Epithelial cell of proximal tubule (primary cell): ENCODE data around the gene ATP13A2. TPM values are rescaled to one million over a fixed set of nuclear protein-coding genes. Genes with fewer than 3 reads are reported as not detected.

Experiments used
- DNase-seq: peaks from one replicate; pipeline ENCODE4 v3.0.0-alpha.2; 2011; ENCODE audit warnings: low read depth
- H3K4me3 ChIP-seq: 2 replicates; pipeline ENCODE4 v1.5.1; 2011; ENCODE audit warnings: low read depth, mild to moderate bottlenecking, low read length
- total RNA-seq: library from RNA; depleted of rRNA; stranded (reverse); fragments of >200 nt; gene quantifications from 2 replicates; pipeline ENCODE4 v1.2.3, GENCODE V29; 2015
- TF ChIP-seq, protein P1 (sequence below): conservative IDR thresholded peaks from 2 replicates; pipeline ENCODE4 v1.5.1; 2012; ENCODE audit warnings: low read depth, mild to moderate bottlenecking, low read length

The ATP13A2 gene
- total RNA-seq, 1 donor from 2014 or later = 87.8 TPM

DNA sequence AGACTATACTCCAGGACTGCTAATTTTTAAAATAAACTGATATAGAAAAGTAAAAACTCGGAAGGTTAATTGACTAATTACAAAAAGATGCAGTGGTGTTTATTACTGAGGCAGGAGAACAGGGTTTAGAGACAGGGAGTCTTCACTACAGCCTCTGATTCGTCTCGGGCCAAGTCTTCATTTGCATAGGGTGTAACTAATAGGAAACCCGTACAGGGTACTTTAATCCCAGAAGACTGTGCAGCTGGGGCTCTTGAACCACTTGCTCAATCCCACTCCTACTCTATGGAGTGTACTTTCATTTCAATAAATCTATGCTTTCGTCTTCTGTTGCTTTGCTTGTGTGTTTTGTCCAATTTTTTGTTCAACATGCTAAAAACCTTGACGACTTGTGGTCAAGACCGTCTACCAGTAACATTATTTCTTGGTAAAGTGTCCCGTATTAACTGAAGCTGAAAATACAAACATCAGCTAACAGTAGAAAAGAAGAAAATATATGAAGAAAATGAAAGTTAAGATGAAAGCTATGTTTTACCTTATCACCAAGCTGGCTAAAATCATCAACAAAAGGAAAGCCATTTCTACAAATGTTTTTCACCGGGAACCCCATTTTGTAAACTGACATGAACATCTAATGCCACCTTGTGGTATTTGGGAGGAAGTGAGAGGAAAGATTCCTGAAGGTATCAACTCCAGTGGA, 34.1 kb upstream of the ATP13A2 start:
- no peak overlapping the region for H3K4me3 ChIP-seq
- DNase-seq = no peak
- TF ChIP-seq, protein P1, sequence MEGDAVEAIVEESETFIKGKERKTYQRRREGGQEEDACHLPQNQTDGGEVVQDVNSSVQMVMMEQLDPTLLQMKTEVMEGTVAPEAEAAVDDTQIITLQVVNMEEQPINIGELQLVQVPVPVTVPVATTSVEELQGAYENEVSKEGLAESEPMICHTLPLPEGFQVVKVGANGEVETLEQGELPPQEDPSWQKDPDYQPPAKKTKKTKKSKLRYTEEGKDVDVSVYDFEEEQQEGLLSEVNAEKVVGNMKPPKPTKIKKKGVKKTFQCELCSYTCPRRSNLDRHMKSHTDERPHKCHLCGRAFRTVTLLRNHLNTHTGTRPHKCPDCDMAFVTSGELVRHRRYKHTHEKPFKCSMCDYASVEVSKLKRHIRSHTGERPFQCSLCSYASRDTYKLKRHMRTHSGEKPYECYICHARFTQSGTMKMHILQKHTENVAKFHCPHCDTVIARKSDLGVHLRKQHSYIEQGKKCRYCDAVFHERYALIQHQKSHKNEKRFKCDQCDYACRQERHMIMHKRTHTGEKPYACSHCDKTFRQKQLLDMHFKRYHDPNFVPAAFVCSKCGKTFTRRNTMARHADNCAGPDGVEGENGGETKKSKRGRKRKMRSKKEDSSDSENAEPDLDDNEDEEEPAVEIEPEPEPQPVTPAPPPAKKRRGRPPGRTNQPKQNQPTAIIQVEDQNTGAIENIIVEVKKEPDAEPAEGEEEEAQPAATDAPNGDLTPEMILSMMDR = peak; percentile 78

DNA sequence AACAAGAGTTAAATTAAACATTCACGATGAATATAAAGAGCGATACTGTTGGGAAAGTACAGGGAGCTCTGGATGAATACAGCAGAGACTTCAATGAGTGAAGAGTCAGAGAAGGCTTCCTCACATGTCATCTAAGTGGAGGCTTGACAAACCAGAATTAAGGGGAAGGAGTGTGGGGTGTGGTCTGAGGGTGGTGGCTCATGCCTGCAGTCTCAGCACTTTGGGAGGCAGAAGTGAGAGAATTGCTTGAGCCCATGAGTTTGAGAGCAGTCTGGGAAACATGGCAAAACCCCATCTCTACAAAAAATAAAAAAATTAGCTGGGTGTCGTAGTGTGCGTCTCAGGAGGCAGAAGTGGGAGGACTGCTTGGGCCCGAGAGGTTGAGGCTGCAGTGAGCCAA, 33.4 kb upstream of the ATP13A2 start:
- TF ChIP-seq, protein P1 = no peak
- DNase-seq = no peak

DNA sequence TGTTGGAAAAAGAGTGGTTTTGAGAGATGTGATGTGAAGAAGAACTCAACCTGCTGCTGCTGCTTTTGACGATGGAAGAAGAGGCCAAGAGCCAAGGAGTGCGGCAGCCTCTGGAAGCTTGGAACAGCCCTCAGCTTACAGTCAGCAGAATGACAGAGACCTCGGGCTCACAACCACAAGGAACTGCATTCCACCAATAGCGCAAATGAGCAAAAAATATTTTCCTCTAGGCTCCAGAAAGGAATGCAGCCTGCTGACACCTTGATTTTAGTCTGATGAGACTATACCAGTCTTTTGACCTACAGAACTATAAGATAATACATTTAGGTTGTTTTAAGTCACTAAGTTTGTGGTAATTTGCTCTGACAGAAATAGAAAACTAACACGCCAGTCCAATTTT, 31.9 kb upstream of the ATP13A2 start:
- no peak overlapping the region for H3K4me3 ChIP-seq
- TF ChIP-seq, protein P1 = no peak
- DNase-seq = no peak

More for the DNA sequence above, 33.4 kb upstream of the ATP13A2 start:
- no peak overlapping the region for H3K4me3 ChIP-seq

- TF ChIP-seq, protein P1 = no peak
- no peak for DNase-seq
- H3K4me3 ChIP-seq = no peak overlapping the region
Observed at GRCh38 chr1:17040135-17040534, 28.4 kb upstream of the ATP13A2 start.

DNA sequence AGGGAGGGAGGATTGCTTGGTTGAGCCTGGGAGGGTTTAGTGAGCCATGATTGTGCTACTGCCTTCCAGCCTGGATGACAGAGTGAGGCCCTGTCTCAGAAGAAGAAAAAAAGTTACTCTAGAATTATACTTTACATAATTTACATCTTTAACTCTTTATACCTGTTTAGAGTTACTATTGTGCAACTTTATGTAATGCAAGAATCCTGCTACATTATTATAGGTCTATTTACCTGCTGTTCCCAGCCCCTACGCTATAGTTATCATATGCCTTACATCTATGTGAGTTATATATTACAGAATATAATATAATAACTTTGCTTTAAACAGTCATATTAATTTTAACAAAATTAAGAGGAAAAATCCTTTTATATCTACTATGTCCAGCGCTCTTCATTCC, 27.8 kb upstream of the ATP13A2 start:
- no peak for DNase-seq
- H3K4me3 ChIP-seq = no peak overlapping the region
- TF ChIP-seq, protein P1 = no peak

- DNase-seq = no peak
- TF ChIP-seq, protein P1 = no peak
Observed at GRCh38 chr1:17033481-17033880, 21.8 kb upstream of the ATP13A2 start.

DNA sequence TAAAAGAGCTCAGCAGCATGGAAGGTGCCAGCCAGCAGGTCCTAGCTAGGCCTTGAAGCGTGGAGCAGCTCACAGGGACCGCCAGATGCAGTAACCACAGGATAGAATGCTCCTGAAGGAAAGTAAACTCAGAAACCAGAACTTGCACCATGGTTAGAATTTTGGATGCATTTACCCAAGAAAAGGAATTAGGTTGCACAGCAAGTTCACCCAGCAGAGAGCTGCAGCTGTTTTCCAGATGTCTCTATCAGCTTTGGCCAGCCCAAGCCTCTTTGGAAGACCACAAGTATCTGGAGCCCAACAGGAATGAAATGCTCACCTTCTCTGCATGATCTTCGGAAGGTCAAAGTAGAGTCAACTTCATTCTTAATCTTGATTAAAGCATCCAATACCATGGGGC, 21.0 kb upstream of the ATP13A2 start:
- TF ChIP-seq, protein P1 = no peak
- DNase-seq = no peak
- no peak overlapping the region for H3K4me3 ChIP-seq

More at GRCh38 chr1:17033481-17033880, 21.8 kb upstream of the ATP13A2 start:
- no peak overlapping the region for H3K4me3 ChIP-seq
